OCI-LY7 (cell line): ENCODE data around the gene RPL38. TPM values are rescaled to one million over a fixed set of nuclear protein-coding genes. Genes with fewer than 3 reads are reported as not detected.

Experiments
- BruUV-seq: library from RNA; stranded (reverse); fragments of 400-500 nt; replicated peaks from 2 replicates; lab custom pipeline; 2021; lab: Mats Ljungman, UMichigan
- CTCF ChIA-PET: fragments of 300-600 bp; sonication (Branson Sonifier 250); formaldehyde crosslinking; loops from one replicate; lab custom pipeline; 2022; ENCODE audit warnings: antibody characterized with exemption; ENCODE audit not compliant: unreplicated experiment; lab: Charles Lee
- POLR2A ChIA-PET: fragments of 300-600 bp; sonication (Branson Sonifier 250); formaldehyde crosslinking; loops from one replicate; lab custom pipeline; 2022; ENCODE audit warnings: antibody characterized with exemption; lab: Charles Lee
- DNase-seq: peaks from one replicate; pipeline ENCODE4 v3.0.0-alpha.2; 2015; ENCODE audit warnings: low spot score
- H2AFZ ChIP-seq: fragments of 200-600 bp; sonication (generic), shearing (Covaris generic); 2 replicates; pipeline ENCODE4 v1.6.1; 2014; ENCODE audit warnings: mild to moderate bottlenecking, antibody characterized with exemption, low read length, moderate library complexity
- H3K27ac ChIP-seq: fragments of 200-600 bp; sonication (generic); 2 replicates; pipeline ENCODE4 v1.5.1; 2014; ENCODE audit warnings: mixed run types, low read depth, mild to moderate bottlenecking, moderate library complexity, low read length, inconsistent platforms; ENCODE audit not compliant: poor library complexity, severe bottlenecking
- H3K36me3 ChIP-seq: fragments of 200-600 bp; sonication (generic); 2 replicates; pipeline ENCODE4 v1.6.1; 2014; ENCODE audit warnings: mild to moderate bottlenecking, antibody characterized with exemption, low read length, moderate library complexity, mixed read lengths; ENCODE audit not compliant: insufficient read depth
- H3K4me1 ChIP-seq: fragments of 200-600 bp; sonication (generic); 2 replicates; pipeline ENCODE4 v1.5.1; 2014; ENCODE audit warnings: mild to moderate bottlenecking, low read length; ENCODE audit not compliant: insufficient read depth, poor library complexity, severe bottlenecking
- H3K4me2 ChIP-seq: fragments of 200-600 bp; sonication (generic); 2 replicates; pipeline ENCODE4 v1.6.1; 2014; ENCODE audit warnings: mild to moderate bottlenecking, low read length
- H3K4me3 ChIP-seq: fragments of 200-600 bp; sonication (generic); 2 replicates; pipeline ENCODE4 v1.5.1; 2014; ENCODE audit warnings: mild to moderate bottlenecking, low read depth, low read length; ENCODE audit not compliant: poor library complexity, severe bottlenecking
- H3K79me2 ChIP-seq: fragments of 200-600 bp; sonication (generic); 2 replicates; pipeline ENCODE4 v1.6.1; 2016; ENCODE audit warnings: low read depth, mild to moderate bottlenecking, low read length, moderate library complexity, mixed read lengths; ENCODE audit not compliant: insufficient read depth
- H3K9me2 ChIP-seq: fragments of 200-600 bp; sonication (generic); 2 replicates; pipeline ENCODE4 v1.6.1; 2016; ENCODE audit warnings: mild to moderate bottlenecking, low read length, mixed read lengths; ENCODE audit not compliant: insufficient read depth
- H3K9me3 ChIP-seq: fragments of 200-600 bp; sonication (generic); 2 replicates; pipeline ENCODE4 v1.6.1; 2014; ENCODE audit warnings: mild to moderate bottlenecking, mixed run types, low read length, mixed read lengths
- H4K20me1 ChIP-seq: fragments of 200-600 bp; sonication (generic); 2 replicates; pipeline ENCODE4 v1.6.1; 2014; ENCODE audit warnings: mild to moderate bottlenecking, antibody characterized with exemption, low read length, moderate library complexity, mixed read lengths; ENCODE audit not compliant: insufficient read depth
- EZH2phosphoT487 ChIP-seq: fragments of 200-600 bp; sonication (generic); IDR thresholded peaks from 2 replicates; pipeline ENCODE4 v1.6.1; 2018; ENCODE audit warnings: low read depth, borderline replicate concordance, mild to moderate bottlenecking, mixed run types, antibody characterized with exemption, low read length, moderate library complexity, mixed read lengths
- intact Hi-C: fragments of 100-400 bp; cut with micrococcal nuclease; formaldehyde crosslinking; loops from one replicate; pipeline ENCODE4 v1.10.0; 2022; ENCODE audit not compliant: unreplicated experiment
- total RNA-seq, 2 experiments: library from RNA; depleted of rRNA in 1 of 2; stranded (reverse); fragments of >200 nt in 1 of 2; shearing (Covaris generic) in 1 of 2; gene quantifications; 2 replicates each; pipeline ENCODE4 v1.2.3, GENCODE V29; 2014 to 2022
- TF ChIP-seq, protein P1 (sequence below): fragments of 200-600 bp; sonication (generic); conservative IDR thresholded peaks from 2 replicates; pipeline ENCODE4 v1.5.1; 2014; ENCODE audit warnings: mild to moderate bottlenecking, antibody characterized with exemption, low read length, moderate library complexity, mixed read lengths

RPL38 gene
- total RNA-seq, 2 experiments from 2014 or later: 1,845 to 4,732 TPM

GRCh38 chr17:74213861-74214391, 10.4 kb downstream of the RPL38 start:
- Histone ChIP-seq H3K27ac (peak overlapping the region; percentile 53), H3K79me2 (no peaks in the 10 kb centered on the region), H3K4me3 (peak overlapping the region; percentile 68), H2AFZ (peak overlapping the region; percentile 53), H4K20me1 (peaks cover 5% of the 10 kb centered on the region; the same call in 1 of the 2 replicates), H3K9me2 (no peaks in the 10 kb centered on the region), H3K4me1 (peaks cover 53% of the 10 kb centered on the region), H3K4me2 (peak overlapping the region; percentile 80), H3K36me3 (peaks cover 33% of the 10 kb centered on the region), H3K9me3 (no peaks in the 10 kb centered on the region)
- peak; percentile 54 for DNase-seq
- POLR2A ChIA-PET: no interaction called here
- intact Hi-C loops: loop anchor here (5.0 to 10.0 kb wide), 3 partner anchors 138 to 622 kb away; no protein-coding TSS in a partner anchor
- TF ChIP-seq EZH2phosphoT487: no peak
- TF ChIP-seq, protein P1, sequence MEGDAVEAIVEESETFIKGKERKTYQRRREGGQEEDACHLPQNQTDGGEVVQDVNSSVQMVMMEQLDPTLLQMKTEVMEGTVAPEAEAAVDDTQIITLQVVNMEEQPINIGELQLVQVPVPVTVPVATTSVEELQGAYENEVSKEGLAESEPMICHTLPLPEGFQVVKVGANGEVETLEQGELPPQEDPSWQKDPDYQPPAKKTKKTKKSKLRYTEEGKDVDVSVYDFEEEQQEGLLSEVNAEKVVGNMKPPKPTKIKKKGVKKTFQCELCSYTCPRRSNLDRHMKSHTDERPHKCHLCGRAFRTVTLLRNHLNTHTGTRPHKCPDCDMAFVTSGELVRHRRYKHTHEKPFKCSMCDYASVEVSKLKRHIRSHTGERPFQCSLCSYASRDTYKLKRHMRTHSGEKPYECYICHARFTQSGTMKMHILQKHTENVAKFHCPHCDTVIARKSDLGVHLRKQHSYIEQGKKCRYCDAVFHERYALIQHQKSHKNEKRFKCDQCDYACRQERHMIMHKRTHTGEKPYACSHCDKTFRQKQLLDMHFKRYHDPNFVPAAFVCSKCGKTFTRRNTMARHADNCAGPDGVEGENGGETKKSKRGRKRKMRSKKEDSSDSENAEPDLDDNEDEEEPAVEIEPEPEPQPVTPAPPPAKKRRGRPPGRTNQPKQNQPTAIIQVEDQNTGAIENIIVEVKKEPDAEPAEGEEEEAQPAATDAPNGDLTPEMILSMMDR: no peak
- no TSS peak for BruUV-seq
- CTCF ChIA-PET: no interaction called here

DNA sequence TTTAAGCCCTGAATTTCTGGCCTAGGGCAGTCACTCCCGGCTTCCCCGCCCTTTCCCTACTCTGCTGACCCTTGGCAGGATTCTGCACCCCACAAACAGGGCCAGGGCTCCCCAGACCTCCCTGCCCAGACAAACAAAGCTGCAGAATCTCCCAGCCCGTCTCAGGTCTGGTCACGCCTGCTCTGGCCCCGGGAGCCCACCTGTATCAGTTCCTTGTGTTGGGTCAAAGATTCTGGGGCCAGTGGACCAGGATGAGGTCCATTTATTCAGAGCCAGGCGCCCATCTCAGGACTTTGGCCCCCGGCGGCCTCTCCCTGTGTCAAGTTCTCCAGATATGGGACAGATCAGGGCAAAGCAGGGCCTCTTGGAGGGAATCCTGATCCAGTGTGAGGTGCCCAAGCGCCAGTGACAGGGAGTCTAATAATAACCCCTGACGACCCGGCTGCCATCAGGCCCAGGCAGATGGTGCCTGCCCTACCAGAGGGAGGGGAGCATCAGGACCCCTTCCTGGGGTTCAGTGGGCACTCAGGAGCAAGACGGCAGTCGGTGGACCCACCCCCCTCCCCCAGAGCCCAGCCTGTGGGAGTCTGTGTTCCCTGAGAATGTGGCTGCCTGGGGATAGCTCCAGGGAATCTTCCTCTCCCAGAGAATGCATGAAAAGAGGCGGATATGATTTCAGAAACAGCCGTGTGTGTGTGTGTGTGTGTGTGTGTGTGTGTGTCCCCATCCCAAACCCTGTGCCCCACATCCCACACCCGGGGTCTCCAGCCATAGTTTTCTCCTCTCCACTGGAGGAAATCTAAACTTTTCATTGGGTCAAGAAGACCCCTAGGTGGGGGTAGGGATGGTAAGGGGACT, 11.2 kb downstream of the RPL38 start:
- ChIA-PET POLR2A (no interaction called here), CTCF (no interaction called here)
- Histone ChIP-seq H4K20me1 (peaks cover 5% of the 10 kb centered on the region; the same call in 1 of the 2 replicates), H3K9me2 (no peaks in the 10 kb centered on the region), H3K4me2 (peak overlapping the region; percentile 80), H3K4me3 (peak overlapping the region; percentile 68), H3K79me2 (no peaks in the 10 kb centered on the region), H3K27ac (no peak overlapping the region), H3K4me1 (peaks cover 53% of the 10 kb centered on the region), H3K9me3 (no peaks in the 10 kb centered on the region), H2AFZ (no peak overlapping the region), H3K36me3 (peaks cover 26% of the 10 kb centered on the region)
- no TSS peak for BruUV-seq
- no peak for DNase-seq
- TF ChIP-seq, protein P1: no peak
- TF ChIP-seq EZH2phosphoT487: no peak
- intact Hi-C loops: loop anchor here (5.0 to 10.0 kb wide), 3 partner anchors 138 to 622 kb away; no protein-coding TSS in a partner anchor
